Measurements from ENCODE around the gene NYNRIN. TPM values are rescaled to one million over a fixed set of nuclear protein-coding genes. Genes with fewer than 3 reads are reported as not detected.

The NYNRIN gene
- total and polyA plus RNA-seq, 2 of the 4 experiments (the other 2 are of a cell fraction): 2.2 to 5.4 TPM

GRCh38 chr14:24399447-24399822 lies 632 bp downstream of the NYNRIN start:
- peak overlapping the region; percentile 21; the same call in 1 of the 2 replicates for H4K5ac ChIP-seq (ENCODE audit: low read depth, low read length)
- peaks cover 17% of the 10 kb centered on the region for H3K4me1 ChIP-seq (ENCODE audit: control insufficient read depth, insufficient read depth, low read length)
- H3K9ac ChIP-seq (ENCODE audit: low read depth, low read length): peak overlapping the region; percentile 52
- ChIA-PET CTCF (no interaction called here), POLR2A (ENCODE audit: unreplicated experiment) (interaction anchor here (0.6 kb wide), 1 partner anchor 30 kb away, joined by 3 read pairs; the partner anchor contains the start of genes CBLN3 and KHNYN)
- peak overlapping the region; percentile 46 for H2BK120ac ChIP-seq (ENCODE audit: low read depth, low read length)
- no TSS peak for BruUV-seq (replicated peaks)
- peaks cover 0 to 13% of the 10 kb centered on the region in 2 experiments; a peak in 1 of 4 replicates for H3K79me1 ChIP-seq (ENCODE audit: low read depth in 1 of 2, low read length in 2 of 2)
- peak overlapping the region; percentile 77 to 81; a peak in 3 of 4 replicates for H4K8ac ChIP-seq (ENCODE audit: low read depth in 2 of 2, low read length in 2 of 2)
- H3K27me3 ChIP-seq (ENCODE audit: control insufficient read depth, insufficient read depth, low read length): no peaks in the 10 kb centered on the region
- H3K23ac ChIP-seq (ENCODE audit: low read depth, low read length): peak overlapping the region; percentile 81
- H3K56ac ChIP-seq (ENCODE audit: extremely low read depth, insufficient read depth, low read length): no peak overlapping the region
- WGBS, 2 experiments (ENCODE audit: extremely low coverage in 2 of 2, insufficient read length in 1 of 2): 10% methylated on average over 3 of the region's 8 CpGs; no CpG with 5 or more reads in 1 of the 2 experiments
- dilution Hi-C loops (cut with HindIII; ENCODE audit: low sequenced_read_pairs, unreplicated experiment): no loop called here
- ATAC-seq (ENCODE audit: low read depth): no peak
- H3K27ac ChIP-seq (ENCODE audit: insufficient read depth, low read length): peak overlapping the region; percentile 2; the same call in 1 of the 2 replicates
- H2AK5ac ChIP-seq (ENCODE audit: low read depth, low read length): peak overlapping the region; percentile 75; the same call in 1 of the 2 replicates
- H3K9me3 ChIP-seq (ENCODE audit: control insufficient read depth, insufficient read depth, low read length): no peaks in the 10 kb centered on the region
- H2AK9ac ChIP-seq (replicated peaks; ENCODE audit: low read depth, low read length, poor library complexity): peak overlapping the region; percentile 86
- H2BK20ac ChIP-seq (ENCODE audit: low read depth, low read length): peak overlapping the region; percentile 10
- H3K18ac ChIP-seq (ENCODE audit: low read depth, low read length): peak overlapping the region; percentile 13; the same call in 1 of the 2 replicates
- peak overlapping the region; percentile 91 for H2AFZ ChIP-seq (replicated peaks; ENCODE audit: low read length, poor library complexity)
- no peaks in the 10 kb centered on the region; the same call in 1 of the 2 replicates for H3K9me1 ChIP-seq (ENCODE audit: insufficient read depth, low read length)
- H2BK15ac ChIP-seq (ENCODE audit: low read depth, low read length): peak overlapping the region; percentile 28; the same call in 1 of the 3 replicates
- in situ Hi-C loops (cut with MboI; ENCODE audit: low sequenced_read_pairs): no loop called here
- H3K4me3 ChIP-seq (ENCODE audit: insufficient read depth, low read depth, low read length): peak overlapping the region; percentile 67
- peak overlapping the region; percentile 89 for H3K4me2 ChIP-seq (ENCODE audit: low read depth, low read length)
- no peak for TF ChIP-seq MAZ (IDR thresholded peaks at IDR 0.05; ENCODE audit: borderline replicate concordance, low read depth, low read length)
- H3K36me3 ChIP-seq (ENCODE audit: control insufficient read depth, insufficient read depth, low read length): no peaks in the 10 kb centered on the region
- H4K20me1 ChIP-seq (ENCODE audit: insufficient read depth, low read length): no peaks in the 10 kb centered on the region
- H2BK5ac ChIP-seq (ENCODE audit: low read depth, low read length, poor library complexity, severe bottlenecking): no peak overlapping the region
- H3K14ac ChIP-seq (replicated peaks; ENCODE audit: low read depth, low read length): peak overlapping the region; percentile 72
- H4K91ac ChIP-seq (ENCODE audit: insufficient read depth, low read depth, low read length): peak overlapping the region; percentile 58
- DNase-seq: no peak
- peak overlapping the region; percentile 87; the same call in 1 of the 2 replicates for H3K4ac ChIP-seq (ENCODE audit: low read depth, low read length)
- intact Hi-C loops (cut with micrococcal nuclease): loop anchor here (2.0 kb wide), 1 partner anchor 33 kb away; no protein-coding TSS in a partner anchor

Data from IMR-90 (cell line).